ENCODE measurements around the gene SAA2.
"Not testable (repeated sequence)": the region's sequence is repeated elsewhere in the genome, so short reads cannot be mapped to it uniquely, and the experiment has no call there.

The SAA2 gene

DNA sequence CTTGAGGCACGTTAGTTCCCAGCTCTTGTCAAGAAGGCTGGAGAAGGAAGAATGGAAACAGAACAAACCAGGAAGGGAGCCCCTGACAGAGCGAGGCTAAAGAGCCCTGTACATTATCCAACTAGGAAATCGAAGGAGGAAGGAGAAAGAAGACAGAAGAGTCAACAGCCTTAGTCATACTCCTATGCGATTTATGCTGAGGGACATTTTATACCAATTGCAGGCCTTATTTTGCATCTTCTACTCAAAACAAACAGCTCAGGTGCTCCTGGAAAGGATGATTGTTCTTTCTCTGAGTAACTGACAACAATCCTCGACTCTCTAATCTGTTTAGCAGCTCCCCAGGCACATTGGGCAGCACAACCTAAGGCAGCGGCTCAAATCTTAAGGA, 1.3 kb downstream of the SAA2 start:
- DNase-seq (ENCODE audit: low spot score), result not testable (repeated sequence)

DNA sequence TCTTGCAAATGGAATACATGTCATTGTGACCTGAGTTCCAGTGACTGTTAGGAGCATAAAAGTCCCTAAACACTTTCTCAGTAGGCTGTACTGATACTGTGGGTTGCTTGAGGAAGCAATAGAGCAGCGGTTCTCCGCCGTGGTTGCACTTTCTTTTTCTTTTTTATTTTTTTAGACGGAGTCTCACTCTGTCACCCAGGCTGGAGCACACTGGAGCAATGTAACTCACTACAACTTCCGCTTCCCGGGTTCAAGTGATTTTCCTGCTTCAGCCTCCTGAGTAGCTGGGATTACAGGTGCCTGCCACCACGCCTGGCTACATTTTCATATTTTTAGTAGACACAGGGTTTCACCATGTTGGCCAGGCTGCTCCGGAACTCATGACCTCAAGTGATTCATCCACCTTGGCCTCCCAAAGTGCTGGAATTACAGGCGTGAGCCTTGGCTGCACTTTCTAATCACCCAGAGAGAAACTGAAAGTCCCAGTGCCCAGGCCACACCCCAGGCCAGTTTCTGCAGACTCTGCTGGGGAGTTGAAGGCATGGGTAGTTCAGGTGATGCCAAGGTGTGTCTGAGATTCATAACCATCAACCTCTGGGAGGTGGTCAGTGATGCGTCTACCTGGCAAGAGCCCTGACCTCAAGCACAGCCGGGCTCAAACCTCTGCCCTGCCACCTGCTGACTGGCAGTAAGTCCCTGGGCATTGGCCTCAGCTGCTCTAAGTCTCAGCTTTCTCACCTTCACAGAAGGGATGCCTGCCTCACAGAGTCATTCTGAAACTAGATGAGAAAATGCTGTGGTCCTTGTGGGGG, 1.9 kb downstream of the SAA2 start:
- not testable (repeated sequence) for DNase-seq (ENCODE audit: low spot score)

DNA sequence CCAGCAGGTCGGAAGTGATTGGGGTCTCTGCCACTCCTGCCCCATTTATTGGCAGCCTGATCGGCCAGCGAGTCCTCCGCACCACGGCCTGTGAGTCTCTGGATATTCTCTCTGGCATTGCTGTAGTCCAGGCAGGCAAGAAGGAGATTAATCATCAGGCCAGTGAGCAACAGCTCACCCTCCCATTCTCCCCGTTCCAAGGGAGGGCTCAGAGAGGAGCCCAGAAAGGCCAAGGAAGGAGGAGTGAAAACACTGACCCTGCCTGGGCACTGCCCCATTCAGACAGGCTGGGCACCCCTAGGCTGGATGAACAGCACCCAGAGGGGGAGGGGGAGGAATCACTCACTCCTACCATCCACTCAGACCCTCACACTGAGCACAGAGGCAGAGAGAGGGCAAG, 3.1 kb downstream of the SAA2 start:
- DNase-seq (ENCODE audit: low spot score), result no peak

DNA sequence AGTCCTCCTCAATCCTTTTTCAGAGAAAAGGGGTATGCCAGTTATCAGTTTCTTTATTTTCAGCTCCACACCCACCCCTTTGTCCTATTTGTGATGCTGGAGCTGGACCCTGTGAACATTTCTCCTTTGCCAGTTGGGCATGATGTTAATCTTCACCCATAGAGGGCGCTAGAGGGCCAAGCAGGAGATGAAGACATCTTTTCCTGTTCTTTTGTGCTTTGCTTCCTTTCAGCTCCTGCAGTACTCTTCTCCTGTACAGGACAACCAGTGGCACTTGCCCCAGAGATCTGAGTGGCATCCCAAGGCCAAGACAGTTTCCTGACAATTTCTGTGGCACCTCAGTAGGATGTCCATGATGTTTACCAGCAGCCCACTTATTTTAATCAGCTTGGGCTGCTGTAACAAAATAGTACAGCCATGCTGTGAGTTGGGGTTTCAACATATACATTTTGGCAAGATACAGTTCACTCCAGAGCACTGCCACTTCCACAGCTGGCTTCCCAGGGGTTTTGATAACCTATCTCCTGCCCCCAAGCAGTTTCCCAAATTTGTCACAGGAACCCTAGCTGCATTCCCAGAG, 4.6 kb downstream of the SAA2 start:
- DNase-seq (ENCODE audit: low spot score), result peak; percentile 70

DNA sequence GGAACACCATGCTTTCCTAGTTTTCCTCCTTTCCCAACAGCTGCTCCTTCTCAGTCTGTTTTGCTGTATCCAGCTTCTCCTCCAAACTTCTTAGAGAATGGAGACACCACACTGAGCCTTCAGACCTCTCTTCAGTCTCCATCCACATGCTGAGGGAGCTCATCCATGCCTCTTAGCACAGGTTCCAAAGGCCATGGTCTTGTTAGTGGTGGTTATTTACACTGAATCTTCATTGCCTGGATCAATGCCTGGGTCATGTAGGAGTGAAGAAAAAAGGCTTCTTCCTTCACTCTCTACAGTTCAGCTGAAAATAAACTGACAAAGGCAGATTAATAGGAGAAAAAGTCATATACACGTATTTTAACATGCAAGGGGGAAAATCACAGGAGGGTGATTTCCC, 8.8 kb downstream of the SAA2 start:
- DNase-seq (ENCODE audit: low spot score), result no peak

DNA sequence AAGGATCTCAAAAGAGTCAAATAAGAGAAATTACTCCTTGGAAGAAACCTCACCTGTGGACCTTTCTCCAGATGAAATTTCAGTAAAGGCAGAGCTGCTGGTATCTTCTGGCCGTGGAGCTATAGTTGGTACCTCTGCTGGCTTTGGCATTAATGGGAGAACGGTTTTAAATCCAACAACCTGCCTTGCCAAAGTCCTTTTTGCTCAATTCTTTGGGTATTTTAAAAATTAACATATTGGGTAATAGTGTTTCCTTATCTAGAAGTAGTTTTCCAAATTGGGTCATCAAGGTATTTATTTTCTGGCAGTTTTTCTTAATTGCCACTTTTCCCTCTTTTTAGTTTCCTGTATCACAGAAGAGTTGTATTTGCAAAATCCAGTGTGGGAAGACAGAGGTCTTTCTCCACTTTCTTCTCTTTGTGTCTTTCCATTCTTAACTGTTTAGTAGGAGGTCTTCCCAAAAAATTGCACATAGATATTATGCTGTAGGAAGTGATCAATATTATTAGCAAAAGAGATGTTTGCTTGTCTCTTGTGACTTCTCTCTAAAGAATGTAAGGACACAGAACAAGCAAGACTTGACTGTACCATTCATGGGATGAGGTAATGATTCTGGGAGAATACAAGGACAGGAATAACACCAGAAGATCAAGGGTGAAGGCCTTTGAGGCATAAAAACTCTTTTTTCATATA, 11.7 kb downstream of the SAA2 start, which contains the start of gene SAA4:
SAA4 (minus strand) TSS at position 139 of the 693 bp plus-strand sequence. CDS start 876 bp downstream, outside the sequence.
- no peak for DNase-seq (ENCODE audit: low spot score)

DNA sequence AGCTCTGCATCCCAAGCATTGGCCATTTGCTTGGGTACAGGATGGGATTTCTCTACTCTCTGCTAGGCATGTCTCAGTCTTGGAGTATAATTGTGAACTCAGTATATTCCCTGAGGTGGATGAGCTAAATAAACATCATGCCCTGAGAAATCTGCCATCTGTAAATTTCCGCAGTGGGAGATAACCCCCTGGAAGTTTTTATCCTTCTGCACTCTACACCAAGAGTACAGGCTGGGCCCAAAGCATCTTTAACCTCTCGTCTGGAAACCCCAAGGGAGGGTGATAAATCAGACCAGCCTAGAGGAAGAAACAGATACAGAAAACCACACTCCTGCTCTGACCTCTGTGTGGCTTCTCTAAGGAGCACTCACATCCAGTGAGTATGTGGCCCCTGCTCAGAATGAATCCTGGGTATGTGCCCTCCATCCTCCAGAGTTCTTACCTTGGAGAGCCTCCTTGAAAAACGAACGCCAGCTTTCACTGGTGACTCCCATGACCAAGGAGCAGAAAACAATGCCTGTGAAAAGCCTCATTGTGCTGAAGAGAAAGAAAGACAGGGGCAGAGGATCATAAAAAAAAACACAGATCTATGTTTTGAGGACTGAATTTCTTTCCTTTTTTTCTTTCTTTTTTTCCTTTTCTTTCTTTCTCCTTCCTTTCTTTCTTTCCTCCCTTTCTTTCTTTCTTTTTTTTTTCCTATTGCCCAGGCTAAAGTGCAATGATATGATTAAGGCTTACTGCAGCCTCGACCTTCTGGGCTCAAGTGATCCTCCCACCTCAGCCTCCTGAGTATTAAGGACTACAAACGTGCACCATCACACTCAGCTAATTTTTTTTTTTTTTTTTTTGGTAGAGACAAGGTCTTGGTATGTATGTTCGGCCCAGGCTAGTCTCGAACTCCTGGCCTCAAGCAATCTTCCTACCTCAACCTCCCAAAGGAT, 12.8 kb downstream of the SAA2 start:
- no peak for DNase-seq (ENCODE audit: low spot score)

DNA sequence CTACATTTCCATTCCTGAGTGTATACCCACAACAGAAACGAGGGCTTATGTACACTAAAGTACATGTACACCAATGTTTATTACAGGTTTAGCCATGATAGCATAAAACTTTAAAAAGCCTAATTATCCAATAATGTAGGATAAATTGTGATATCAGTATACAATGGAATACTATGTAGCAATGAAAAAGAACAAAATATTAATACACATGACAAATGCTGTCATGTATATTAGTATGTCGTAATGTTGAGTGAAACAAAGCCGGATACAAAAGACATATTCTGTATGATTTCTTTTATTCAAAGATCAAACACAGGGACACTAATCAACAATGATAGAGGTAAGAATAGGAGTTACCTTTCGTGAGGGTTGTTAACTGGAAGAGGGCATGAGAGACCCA, 14.6 kb downstream of the SAA2 start:
- DNase-seq (ENCODE audit: low spot score), result no peak

DNA sequence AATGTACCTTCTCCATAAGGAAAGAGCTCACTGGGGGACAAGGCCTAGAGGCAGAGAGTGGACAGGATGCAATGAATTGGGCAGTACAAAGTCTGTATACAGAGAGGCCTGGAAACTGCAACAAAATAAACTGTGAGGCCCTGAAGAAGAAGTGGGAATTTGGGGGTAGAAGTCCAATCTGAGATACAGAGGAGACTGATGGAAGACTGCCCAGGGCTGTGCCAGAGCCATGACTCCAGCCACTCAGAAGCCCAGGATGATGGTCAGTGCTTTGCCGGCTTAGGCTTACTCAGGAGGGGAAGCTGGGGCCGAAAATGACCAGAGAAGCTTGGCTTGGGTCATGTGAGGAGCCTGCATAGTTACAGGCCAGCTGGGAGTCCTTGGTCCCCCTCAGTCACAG, 17.6 kb downstream of the SAA2 start:
- no peak for DNase-seq (ENCODE audit: low spot score)

DNA sequence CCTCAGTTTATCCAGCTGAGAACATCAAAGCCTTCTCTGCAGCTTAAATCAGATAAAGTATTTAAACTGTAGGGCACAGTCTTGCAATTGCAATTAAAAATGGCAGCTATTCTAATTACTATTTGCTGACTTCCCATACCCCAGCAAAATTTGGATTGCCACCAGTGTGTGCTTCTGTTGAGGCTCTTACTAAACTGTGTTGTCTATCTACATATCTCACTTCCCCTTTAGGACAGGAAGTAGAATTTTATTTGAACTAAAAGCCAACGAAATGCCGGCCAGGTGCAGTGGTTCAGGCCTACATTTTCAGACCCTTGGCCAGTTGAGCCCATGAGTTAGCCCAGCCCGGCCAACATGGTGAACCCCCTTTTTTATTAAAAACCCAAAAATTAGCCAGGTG, 19.0 kb downstream of the SAA2 start:
- DNase-seq (ENCODE audit: low spot score), result no peak

DNA sequence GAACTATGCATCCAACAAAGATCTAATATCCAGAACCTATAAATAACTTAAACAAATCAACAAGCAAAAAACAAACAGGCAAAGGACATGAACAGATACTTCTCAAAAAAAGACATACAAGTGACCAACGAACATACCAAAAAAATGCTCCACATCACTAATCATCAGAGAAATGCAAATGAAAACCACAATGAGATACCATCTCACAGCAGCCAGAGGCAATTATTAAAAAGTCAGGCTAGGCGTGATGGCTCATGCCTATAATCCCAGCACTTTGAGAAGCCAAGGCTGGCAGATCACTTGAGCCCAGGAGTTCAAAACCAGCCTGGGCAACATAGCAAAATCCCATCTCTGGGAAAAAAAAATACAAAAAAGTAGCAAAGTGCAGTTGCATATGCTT, 22.6 kb downstream of the SAA2 start:
- no peak for DNase-seq (ENCODE audit: low spot score)

DNA sequence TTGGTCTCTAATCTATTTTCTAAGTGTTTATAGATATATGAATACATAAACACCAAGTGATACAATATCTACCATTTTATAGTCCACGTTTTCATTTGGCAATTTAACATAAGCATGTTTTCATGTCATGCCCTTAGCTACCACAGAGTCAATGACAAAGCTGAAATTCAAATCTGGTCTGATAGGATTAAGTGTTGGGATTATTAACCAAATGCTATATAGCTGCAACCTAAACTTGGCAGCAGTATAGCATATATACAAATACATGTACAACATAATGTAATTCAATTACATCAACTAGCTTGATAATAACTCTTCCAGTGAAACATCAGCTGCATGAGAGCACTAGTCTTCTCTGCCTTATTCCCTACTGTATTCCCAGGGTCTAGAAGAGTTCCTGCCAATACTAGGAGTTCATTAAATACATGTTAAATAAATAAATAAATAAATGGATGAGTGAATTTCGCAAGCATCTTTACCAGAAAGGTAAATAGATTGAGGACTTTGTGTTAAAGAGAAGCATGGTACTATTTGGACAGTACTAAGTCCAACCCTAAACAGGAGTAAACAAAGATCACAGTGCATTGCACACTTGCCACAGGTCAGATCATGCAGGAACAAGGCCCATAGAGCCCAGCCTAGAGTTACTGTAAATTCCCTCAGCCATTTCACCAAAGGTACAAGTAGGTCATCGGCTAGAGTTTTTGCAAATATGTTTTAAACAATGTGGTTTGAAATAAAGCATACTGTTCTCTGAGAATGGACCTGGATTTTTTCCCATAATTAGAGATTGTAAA, 24.7 kb downstream of the SAA2 start:
- no peak for DNase-seq (ENCODE audit: low spot score)

DNA sequence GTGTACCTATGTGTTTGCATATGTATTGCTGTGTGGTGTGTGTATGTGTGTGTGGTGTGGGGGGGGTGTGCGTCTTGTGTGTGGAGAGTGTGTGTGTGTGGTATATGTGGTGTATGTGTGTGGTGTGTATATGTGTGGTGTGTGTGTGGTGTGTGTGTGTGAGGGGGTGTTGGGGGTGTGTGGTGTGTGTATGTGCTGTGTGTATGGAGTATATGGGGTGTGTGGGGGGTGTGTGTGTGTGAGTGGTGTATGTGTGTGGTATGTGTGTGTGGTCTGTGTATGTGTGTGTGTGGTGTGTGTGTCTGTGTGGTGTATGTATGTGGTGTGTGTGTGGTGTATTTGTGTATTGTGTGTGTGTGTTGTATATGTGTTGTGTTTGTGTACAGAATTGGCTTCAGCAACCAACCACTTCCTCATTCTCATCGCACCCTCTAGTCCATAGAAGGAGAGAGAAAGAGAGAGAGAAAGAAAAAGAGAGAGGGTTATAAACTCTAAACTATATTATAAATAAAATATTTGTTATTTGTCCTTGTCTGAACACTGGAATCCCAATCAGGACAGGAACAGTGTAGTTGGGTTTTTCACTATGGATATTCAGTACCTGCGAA, 25.6 kb downstream of the SAA2 start:
- DNase-seq (ENCODE audit: low spot score), result no peak

DNA sequence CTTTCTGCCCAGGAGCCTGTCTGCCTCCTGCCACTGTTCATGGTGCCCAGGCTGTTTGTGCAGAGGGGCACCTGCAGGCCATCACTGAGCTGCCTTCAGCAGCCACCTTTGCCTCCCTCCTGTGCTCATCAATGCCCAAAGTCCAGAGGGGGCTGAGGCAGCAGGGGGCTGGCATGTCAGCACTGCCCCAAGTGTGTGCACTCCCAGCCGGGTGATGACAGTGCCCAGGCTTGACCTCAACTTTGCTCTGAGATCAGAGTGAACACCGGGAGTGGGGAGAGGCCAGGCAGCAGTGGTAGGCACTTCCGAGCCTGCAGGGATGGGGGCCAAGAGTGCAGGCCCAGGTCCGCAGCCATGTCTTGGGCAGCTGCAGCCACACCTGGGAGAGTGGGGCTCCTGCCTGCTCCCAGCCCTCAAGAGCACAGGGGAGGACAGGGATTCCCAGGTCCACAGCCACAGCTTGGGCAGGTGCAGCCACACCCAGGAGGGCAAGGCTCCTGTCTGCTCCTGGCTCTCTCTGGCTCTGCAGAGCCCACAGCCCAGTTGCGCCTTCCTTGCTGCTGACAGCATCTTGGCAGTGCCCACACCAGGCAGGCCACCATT, 27.1 kb downstream of the SAA2 start:
- DNase-seq (ENCODE audit: low spot score), result no peak

DNA sequence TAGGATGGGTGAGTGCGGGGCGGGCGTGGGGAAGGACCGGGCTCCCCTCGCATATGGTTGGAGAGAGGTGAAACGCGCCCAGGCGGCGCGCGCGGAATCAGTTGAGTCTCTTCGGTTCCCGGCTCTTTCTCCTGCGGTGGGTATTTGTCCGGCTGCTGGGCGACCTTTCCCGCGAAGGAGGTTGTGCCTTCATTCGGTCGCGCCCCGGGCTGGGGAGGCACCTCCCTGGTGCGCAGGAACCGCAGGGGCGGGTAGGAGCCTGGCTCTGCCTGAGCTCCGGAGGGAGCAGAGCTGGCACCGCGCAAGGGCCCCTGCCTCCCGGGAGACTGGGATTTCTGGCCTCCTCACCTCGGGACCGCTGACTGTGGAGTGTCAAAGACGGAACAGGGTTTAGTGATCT, 39.4 kb downstream of the SAA2 start:
- DNase-seq (ENCODE audit: low spot score), result no peak

DNA sequence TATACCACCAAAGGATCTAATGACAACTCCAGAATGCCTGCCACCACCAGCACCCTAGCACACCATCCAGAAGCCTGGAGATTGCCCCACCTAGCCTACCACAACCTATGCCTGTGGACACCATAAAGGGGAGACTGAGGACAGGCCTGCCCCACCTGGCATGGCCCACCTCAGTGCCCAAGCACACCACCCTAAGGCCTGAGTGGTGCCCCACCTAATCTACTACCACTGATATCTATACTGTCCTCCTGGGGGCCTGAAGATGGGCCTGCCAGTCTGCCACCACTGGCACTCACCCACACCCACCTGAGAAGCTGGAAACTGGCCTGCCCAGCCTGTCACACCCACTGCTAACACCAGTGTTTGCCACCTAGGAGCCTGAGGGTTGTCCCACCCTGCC, 43.7 kb downstream of the SAA2 start:
- DNase-seq (ENCODE audit: low spot score), result no peak

DNA sequence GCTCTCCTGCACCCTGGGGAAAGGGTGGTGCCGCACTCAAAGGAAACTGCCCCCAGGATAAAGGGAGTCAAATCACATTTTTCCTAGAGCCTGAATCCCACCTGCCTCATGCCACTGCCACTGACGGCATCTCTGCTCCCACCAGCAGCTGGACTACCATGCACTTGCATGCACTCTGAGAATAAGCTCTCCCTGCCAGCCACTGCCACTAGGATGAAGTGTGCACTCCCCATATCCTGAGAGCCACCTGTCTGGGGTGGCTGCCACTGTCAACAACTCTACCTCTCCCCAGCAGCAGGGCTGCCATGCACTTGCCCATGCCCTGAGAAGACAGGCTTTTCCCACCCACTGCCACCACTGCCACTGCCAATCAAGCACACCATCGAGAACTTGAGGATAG, 44.2 kb downstream of the SAA2 start:
- DNase-seq (ENCODE audit: low spot score), result no peak

DNA sequence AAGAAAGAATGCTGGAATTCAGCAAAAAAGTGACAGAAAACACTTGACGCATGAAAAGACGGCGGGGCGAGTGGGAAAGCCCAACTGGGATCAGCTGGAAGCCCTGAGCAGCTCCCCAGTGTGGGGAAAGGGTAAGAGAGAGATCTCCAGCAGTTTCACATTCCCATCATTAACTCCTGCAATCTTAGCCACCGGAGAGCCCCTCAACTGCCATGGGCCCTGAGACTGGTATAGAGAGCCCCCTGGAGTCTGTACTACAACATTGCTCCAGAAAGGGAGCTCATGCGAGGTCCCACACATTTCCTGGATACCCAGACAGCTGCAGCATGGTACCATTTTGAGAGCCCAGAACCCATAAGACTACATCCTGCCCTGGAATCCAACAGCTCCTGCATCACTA, 44.7 kb downstream of the SAA2 start:
- DNase-seq (ENCODE audit: low spot score), result peak; percentile 82

DNA sequence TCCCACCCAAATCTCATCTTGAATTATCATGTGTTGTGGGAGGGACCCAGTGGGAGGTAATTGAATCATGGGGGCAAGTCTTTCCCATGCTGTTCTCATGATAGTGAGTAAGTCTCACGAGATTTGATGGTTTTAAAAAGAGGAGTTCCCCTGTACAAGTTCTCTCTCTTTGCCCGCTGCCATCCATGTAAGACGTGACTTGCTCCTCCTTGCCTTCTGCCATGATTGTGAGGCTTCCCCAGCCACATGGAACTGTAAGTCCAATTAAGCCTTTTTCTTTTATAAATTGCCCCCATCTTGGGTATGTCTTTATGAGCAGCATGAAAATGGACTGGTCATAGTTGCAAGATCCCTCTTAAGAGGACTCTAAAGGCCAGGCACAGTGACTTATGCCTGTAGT, 50.7 kb downstream of the SAA2 start:
- not testable (repeated sequence) for DNase-seq (ENCODE audit: low spot score)

DNA sequence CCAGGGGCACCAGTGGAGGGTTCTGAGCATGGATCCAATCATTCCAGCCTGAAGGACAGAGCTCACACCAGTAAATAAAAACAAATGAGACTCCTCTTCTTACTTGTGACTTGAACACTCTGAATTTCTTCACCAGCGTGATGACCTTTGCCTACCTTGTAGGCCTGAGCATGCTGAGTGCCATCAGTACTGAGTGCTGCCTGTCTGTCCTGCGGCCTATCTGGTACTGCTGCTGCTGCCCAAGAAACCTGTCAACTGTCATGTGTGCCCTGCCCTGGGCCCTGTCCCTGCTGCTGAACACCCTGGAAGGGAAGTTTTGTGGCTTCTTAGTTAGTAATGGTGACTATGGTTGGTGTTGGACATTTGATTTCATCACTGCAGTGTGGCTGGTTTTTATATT, 51.9 kb downstream of the SAA2 start:
- DNase-seq (ENCODE audit: low spot score), result no peak
